RKO (cell line): ENCODE results near the gene BGLAP.

Source experiments
- DNase-seq: peaks from one replicate; pipeline ENCODE4 v3.0.0-alpha.2; 2016; ENCODE audit warnings: low spot score

Gene BGLAP

DNA sequence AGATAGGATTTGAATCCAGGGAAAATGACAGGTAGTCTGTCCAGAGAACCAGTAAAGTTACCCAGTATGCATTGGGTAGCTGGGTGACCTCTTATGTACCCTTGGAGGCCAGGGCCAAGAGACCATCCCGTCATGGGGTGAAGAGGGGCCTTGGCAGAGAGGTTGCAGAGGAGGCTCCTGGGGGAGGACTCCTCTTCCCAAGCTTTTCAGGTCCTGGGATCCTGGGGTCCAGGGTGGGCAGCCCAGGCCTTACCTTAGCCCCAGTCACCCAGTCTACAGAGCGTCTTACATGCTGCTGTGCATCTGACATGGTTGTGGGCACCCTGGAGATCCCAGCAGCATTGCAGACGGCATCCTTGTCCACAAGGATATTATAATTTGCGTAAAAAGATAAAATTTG is 15.2 kb upstream of the BGLAP start:
- no peak for DNase-seq

DNA sequence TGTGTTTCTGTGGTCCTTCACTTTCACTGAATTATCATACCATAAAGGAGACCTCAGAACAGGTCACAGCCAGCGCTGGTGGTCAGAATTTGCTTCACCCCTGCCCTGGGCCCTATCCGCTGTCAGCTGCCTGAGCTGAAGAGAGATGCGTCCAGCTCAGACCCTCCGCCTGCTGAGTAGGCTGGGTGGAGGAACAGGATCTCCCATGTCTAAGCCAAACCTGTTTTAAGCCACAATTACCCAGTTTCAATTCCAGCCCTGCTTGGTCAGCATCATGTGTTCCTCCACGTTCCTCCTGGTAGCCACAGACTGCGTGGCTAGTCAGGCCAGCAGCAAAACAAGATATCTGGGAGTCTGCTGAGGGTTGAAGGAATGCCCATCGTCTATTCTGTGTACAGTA is 13.5 kb upstream of the BGLAP start:
- DNase-seq, result no peak

DNA sequence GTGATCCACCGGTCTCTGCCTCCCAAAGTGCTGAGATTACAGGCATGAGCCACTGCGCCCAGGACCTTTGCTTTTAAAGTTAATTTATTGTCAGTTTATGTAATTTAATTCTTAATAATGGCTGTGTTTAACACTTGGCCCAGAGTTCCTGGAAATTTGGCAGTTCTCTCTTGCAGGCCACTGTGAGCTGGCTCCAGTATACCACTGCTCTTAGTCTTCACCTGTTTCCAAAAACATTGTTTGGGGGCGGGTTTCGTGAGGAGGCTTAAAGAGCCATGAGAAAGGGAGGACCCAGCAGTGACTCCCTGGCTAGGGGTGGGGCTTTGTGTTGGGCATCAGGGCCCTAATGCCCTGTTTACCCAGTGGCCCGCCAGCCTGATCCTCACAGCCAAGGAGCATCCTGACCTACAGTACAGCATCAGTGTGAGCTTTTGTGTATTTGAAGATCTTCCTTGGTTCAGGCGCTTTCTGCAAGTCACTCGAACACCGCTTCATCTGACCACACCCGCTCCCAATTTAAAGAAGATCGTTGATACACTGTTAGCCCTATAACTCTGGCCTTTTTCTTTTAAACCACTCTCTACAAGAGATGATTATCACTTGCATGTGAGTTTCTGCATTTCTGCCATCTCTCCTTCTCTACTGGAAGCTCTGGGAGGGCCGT is 12.0 kb upstream of the BGLAP start:
- DNase-seq, result no peak

DNA sequence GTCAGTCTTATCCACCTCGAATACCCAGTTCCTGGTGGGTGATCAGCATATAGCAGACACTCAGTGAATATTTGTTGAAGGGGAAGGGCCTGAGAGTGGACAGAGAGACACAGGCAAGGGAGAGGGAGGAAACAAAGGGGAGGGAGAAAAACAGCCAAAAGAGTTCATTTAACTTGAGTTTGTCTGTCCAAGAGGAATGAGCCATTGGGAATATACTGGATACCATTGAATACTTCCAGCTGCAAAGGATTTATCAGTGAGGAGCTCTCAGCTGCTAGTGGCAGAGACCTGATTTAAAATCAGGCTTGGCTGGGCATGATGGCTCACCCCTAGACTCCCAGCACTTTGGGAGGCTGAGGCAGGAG is 11.5 kb upstream of the BGLAP start:
- DNase-seq, result no peak

DNA sequence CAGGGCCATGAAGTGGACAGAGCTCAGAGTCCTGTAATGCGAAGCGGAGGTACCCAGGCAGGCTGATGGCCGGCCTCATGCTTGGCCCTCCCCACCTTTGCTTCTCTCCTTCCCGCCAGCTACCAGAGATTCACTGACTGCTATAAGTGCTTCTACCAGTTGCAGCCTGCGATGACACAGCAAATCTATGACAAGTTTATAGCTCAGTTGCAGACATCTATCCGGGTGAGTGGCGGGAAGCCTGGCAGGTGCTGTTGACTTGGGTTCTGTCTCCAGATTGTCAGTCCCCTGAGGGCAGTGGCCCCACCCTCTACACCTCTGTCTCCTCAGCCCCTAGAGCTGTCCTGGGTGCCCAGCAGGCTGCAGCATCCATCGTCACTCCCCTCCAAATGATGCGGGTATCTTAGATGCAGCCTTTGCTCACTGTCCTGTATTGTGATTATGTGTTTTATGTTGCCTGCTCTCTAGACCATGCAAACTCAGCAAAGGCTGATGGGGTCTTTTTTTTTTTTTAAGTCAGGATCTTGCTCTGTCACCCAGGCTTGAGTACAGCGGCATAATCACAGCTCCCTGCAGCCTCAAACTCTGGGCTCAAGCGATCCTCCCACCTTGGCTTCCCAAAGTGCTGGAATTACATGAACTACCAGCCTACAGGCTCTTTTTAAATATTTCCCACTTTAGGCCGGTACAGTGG is 9.6 kb upstream of the BGLAP start:
- DNase-seq, result no peak

DNA sequence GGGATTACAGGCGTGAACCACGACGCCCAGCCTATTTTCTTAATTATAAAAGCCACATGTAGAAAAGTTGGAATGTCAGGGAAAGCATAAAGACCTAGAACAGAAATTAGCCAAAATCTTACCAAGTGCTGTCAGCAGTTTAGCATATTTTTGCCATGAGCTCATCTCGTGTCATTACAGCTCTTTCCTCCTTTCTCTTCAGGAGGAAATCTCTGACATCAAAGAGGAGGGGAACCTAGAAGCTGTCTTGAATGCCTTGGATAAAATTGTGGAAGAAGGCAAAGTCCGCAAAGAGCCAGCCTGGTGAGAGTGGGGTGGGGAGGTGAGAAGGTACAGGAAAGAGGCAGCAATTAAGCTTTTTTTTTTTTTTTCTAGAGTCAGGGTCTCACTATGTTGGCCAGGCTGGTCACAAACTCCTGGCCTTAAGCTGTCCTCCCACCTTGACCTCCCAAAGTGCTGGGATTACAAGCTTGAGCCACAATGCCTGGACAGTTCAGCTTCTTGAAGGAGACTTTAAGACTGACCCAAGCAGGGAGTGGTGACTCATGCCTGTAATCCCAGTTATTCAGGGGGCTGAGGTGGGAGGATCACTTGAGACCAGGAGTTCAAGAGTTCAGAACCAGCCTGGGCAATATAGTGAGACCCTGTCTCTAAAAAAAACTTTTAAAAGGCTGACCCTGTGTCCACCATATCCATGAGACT is 8.4 kb upstream of the BGLAP start:
- DNase-seq, result peak; percentile 38

DNA sequence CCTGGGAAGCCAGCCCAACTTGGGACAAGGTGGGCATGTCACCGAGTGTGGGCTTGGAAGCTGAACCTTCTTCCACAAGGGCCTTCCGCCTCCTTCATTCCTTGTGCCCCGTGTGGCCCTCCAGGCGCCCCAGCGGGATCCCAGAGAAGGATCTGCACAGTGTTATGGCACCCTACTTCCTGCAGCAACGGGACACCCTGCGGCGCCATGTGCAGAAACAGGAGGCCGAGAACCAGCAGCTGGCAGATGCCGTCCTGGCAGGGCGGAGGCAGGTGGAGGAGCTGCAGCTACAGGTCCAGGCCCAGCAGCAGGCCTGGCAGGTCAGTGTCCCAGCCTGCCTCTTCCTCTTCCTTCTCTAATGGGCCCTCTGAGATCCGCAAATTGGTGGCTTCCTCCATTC is 5.8 kb upstream of the BGLAP start:
- DNase-seq, result no peak

DNA sequence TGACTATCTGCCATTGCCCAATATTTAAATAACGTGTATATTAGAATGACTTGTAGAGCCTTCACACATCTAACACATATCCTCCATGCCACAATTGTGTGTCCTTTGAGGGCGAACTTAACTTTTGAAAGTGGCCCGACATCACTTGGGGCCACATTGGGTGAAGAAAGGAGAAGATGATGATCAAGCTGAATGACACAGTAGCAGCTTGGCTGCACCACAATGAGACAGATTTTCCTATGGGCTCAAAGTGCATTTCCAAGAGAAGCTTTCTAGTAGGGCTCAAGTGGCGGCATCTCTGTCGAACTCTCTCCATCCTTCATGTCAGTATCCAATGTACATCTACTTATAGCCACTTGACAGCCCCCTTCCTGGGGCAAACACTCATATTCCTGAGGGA is 3.7 kb upstream of the BGLAP start:
- DNase-seq, result no peak

DNA sequence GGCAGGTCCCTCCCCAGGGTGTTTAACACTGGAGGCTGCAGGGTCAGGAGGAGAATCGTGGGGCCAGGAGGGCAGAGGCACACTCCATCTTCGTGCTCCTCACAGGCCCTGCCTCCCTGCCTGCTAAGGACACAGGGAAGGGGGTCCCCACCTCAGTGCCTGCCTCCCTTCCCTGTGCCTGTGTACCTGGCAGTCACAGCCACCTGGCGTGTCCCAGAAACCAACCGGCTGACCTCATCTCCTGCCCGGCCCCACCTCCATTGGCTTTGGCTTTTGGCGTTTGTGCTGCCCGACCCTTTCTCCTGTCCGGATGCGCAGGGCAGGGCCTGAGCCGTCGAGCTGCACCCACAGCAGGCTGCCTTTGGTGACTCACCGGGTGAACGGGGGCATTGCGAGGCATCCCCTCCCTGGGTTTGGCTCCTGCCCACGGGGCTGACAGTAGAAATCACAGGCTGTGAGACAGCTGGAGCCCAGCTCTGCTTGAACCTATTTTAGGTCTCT is 623 bp upstream of the BGLAP start:
- no peak for DNase-seq

DNA sequence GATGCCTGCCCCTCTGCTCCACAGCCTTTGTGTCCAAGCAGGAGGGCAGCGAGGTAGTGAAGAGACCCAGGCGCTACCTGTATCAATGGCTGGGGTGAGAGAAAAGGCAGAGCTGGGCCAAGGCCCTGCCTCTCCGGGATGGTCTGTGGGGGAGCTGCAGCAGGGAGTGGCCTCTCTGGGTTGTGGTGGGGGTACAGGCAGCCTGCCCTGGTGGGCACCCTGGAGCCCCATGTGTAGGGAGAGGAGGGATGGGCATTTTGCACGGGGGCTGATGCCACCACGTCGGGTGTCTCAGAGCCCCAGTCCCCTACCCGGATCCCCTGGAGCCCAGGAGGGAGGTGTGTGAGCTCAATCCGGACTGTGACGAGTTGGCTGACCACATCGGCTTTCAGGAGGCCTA is 754 bp downstream of the BGLAP start:
- no peak for DNase-seq

DNA sequence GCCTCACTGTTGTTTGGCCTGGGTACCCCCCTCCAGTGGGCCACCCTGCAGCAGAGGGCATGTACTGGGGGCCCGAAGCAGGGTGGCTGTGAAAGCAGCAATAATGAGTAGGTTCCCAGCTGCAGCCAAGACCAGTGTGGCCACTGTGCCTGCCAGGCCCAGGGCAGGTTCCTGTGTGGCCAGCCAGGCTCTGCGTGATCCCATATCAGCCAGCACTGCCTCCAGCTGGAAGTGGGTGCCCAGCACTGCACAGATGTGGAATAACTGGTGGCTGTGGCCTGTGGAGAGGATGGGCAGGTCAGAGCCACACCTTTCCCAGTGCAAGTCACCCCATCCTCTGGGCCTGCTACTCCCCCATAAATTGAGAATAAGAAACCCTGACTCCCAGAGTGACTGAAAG is 2.1 kb downstream of the BGLAP start:
- DNase-seq, result no peak

DNA sequence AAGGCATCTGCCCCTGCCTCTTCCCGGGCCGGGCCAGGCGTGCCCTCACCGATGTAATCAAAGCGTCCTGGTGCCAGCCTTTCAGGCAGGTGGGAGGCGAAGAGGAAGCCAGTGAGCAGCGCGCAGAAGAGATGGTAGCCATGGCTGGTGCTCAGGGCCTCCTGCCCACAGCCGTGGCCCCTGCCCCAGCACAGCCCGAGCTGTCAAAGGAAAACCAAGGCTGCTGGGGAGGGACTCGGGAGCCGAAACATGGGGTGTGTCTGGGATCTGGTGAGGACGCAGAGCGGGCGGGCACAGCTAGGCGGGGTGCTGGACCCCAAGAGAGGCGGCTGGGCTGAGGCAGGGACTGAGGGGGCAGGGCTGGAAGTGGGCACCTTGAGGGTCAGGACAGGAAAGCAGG is 2.7 kb downstream of the BGLAP start:
- no peak for DNase-seq

DNA sequence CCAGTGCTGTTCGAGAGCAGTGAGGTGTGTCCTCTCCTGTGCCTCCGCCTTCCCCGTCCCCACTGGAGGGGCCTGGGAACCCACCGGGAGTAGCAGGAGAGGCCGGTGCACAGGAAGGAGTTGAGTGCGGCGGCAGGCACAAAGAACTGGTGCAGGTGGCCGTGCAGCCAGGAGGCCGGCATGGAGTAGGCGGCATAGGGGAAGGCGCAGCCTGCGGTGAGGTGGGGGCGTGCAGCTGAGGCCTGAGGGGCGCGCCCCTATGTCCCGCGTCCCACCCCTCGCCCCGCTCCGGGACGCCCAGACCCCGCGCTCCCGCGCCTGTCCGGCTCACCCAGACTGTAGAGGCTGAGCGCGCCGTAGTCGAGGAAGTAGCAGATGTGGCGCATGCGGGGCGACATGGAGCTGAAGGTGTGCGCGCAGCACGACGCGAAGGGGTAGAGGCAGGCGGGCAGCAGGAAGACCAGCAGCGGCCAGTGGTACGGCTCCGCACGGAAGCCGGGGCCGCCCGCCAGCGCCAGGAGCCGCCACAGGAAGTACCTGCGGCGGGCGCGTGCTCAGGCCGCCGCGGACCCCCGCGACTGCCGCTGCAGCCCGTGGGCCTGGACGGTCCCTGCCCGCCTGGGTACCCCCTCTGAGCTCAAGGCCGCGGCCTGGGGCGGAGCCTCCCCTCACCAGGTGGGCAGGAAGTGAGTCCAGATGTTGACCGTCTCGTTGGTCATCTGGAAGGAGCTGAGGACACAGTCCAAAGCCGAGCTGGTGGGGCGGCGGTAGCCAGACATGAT is 3.7 kb downstream of the BGLAP start:
- DNase-seq, result no peak

DNA sequence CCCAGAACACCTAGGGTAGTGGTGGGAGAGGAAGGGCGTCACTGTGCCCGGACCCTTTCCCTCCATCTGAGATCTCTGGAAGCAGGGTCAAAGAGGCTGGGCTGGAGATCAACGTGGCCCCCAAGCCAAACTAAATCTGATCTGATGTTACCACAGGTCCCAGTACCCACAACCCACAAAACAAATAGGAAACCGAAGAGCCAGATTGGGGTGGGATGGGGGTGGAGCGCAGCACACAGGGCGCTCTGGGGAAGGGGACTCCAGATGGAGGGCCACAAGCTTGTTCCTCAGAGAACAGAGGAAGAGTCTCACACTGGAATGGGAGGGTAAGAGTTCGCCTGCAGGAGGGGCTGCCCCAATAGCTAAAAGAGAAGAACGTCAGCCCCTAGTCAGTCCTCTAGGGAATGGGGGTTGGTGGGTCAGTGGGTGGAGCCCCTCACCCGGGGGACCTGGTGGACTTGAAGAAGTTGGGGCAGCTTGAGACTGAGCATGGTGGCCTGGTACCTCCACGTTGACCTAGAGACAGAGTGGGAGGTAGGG is 4.3 kb downstream of the BGLAP start:
- no peak for DNase-seq

DNA sequence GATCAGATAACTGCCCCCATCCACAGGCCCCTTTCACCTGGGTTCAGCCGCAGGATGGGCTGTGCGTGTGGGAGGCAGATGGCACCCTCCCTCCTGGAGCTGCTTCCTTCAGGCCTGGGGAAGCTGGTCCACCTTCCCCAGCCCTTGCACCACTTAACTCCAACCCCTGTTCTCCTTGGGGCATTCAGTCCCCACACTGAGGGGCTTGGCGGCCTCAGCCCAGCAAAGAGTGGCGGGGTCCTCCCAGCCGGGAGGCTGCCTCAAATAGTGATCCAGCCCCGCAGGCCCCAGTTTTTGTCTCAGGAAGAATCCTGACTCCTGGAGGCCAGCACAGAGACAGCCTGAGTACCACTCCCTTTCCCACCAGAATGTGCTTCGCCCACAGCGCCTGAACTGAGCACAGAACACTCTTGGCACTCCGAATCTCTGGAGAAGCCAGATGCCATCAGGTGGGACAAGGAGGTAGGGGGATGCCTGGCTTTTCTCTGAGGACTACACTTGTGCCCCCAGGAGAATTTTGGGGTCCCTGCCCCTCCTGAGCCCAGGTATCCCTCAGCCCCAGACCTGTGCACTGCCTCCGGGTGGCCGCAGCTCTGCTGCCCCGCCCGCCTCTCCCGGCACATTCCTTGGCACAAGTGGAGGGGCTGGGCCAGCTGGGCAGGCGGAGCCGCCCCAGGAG is 4.9 kb downstream of the BGLAP start:
- DNase-seq, result no peak

DNA sequence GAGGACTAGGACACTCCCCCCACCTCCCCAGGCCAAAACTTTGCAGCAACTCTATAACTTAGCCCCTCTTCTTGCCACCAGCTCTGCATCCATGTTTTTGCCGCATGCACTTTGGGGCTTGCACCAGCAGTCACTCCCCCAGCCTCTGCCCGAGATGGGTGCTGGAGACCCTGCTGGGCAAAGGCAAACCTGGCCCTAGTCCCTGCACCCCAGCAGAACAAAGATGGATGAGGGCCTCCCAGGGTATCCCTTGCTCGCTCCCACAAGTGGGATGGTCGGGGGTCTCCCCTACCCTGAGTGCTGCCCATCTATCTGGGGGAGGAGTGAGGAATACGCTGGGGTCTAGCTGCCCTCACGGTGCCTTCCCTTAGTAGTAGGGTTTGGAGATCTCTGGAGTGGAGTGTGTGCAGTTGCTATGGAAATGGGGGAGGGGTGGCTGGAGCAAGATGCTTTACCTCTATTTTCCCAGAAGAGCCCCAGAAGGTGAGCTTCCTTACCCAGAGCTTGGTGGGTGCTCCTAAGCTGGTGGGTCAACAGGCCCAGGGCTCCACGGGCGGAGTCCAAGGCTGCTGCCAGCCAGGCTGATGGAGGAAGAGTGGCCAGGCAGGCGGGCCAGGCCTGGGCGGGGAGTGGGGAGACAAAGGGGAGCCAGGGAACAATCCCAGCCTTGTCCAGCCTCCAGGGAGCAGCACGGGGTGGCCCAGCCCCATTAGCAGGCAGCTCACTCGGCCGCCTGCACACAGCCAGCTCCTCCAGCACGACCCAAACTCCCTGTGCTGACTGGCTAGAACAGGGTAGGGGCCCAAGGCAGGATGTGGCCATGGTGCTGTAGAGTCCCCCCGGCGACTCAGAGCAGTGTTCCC is 5.7 kb downstream of the BGLAP start, which contains the start of gene PAQR6:
Gene PAQR6 (minus strand): TSS at position 597 of the 863 bp plus-strand sequence. CDS start 1,325 bp downstream, outside the sequence.
- DNase-seq, result no peak

DNA sequence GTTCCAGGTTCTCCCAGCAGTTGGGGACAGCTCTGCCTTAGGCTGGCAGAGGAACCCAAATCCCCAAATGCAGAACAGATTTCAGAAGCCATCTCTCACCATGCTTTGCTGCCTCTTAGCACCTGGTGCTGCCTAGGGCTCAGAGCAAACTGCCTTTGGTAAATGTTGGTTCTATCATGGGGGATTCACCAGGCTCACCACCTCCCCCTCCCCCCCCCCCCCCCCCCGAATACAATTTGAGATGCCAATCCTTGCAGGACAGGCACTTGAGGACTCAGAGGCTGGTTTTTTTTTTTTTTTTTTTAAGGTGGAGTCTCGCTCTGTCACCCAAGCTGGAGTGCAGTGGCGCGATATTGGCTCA is 6.3 kb downstream of the BGLAP start:
- no peak for DNase-seq

DNA sequence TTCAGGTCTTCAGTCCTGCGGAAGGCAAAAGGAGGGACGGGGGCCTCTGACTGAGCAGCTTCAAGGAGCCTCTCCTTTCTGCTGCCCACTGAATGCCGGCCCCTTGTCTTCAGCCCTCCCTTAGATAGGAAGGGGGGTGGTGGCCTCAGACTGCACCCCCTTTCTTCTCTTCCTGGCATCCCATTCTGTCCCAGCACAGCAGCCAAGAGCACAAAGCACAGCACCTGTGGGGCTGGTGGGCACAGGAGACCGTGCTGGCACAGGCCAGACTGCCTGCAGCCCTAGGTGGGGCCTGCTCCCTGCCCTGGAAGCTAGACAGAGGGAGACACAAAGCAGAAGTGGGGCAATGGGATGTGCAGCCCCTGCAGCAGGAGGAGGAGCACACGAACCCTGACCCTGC is 7.6 kb downstream of the BGLAP start:
- DNase-seq, result no peak

DNA sequence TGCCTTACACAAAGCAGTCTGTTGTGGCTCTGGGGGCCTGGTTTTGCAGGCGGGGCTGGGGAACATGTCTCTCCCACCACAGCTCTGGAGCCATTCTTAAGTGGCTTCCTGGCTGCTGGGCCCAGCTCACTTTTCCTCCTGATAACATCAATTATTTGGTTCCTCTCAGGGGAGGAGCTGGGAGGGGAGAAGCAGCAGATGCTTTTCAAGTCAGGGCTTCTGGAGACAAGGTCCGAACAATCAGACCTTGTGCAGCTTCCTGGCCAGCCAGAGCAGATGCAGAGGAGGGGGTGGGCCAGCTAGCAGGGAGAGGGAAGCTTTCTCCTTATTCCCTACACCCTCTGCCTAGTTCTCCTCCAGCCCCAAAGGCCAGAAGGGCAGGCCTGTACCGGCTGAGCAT is 9.5 kb downstream of the BGLAP start:
- DNase-seq, result no peak

DNA sequence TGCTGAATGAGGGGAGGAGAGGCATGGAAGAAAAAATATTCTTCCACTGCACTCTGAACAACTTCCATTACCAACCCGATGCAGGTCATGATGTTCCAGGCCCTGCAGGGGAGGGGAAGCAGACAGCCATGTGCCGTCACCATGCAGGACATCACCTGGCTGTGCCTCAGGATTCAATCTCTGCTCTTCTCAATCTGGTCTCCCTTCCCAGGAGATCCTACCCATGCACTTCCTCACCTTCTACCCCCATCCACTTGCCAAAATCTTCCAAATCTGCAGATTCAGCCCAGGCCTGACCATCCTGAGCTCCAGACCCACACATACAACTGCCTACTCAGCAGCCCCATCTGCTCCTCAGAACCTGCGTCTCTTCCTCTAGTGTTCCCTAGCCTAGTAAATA is 11.7 kb downstream of the BGLAP start:
- no peak for DNase-seq

DNA sequence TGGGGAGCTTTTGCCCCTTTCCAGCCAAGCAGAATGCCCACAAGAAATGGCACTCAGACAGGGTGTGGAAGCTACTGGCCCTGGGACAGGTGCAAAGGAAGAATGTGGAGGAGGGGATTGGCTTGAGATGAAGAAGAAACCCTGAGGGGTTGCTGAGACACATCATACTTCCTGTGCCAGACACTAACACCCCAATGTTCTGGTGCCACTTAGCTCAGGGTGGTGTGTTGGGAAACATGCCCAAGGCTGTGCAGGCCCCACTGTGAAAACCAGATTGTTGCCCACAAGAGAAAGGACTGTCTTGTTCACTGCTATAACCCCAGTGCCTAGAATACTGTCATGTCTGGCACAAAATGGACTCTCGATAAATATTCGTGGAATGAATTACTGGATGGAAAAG is 15.7 kb downstream of the BGLAP start:
- no peak for DNase-seq
